Fibroblast of pulmonary artery (primary cell): Measurements from ENCODE around the gene MAZ.

Experiments
- DNase-seq: peaks from one replicate; pipeline ENCODE4 v3.0.0-alpha.2; 2010; ENCODE audit warnings: low read depth
- H3K4me3 ChIP-seq: replicated peaks from 2 replicates; pipeline ENCODE4 v1.5.1; 2011; ENCODE audit warnings: low read depth, mild to moderate bottlenecking, control low read depth, low read length, moderate library complexity
- CTCF ChIP-seq: IDR thresholded peaks from 2 replicates; pipeline ENCODE4 v1.5.1; 2011; ENCODE audit warnings: mild to moderate bottlenecking, control low read depth, low read length, inconsistent platforms; ENCODE audit errors: missing control alignments

The MAZ gene

GRCh38 chr16:29842732-29843346, 36.5 kb downstream of the MAZ start:
- no peak overlapping the region for H3K4me3 ChIP-seq
- DNase-seq: no peak
- no peak for TF ChIP-seq CTCF

- no peak overlapping the region for H3K4me3 ChIP-seq
- no peak for DNase-seq
- TF ChIP-seq CTCF: no peak
These were observed 37.6 kb downstream of the MAZ start for GRCh38 chr16:29843931-29844330.

GRCh38 chr16:29844575-29845331, 38.4 kb downstream of the MAZ start:
- no peak for TF ChIP-seq CTCF
- no peak overlapping the region for H3K4me3 ChIP-seq

GRCh38 chr16:29845656-29846055, 39.3 kb downstream of the MAZ start:
- TF ChIP-seq CTCF: no peak
- H3K4me3 ChIP-seq: no peak overlapping the region

More at GRCh38 chr16:29844575-29845331, 38.4 kb downstream of the MAZ start:
- DNase-seq: peak; percentile 69

GRCh38 chr16:29848420-29849297, 42.3 kb downstream of the MAZ start:
- TF ChIP-seq CTCF: peak; percentile 92
- peak; percentile 77 for DNase-seq
- H3K4me3 ChIP-seq: no peak overlapping the region

More at GRCh38 chr16:29845656-29846055, 39.3 kb downstream of the MAZ start:
- no peak for DNase-seq

GRCh38 chr16:29849505-29849904, 43.2 kb downstream of the MAZ start:
- no peak for TF ChIP-seq CTCF
- H3K4me3 ChIP-seq: no peak overlapping the region
- no peak for DNase-seq
